ENCODE results near the gene KRTAP12-2. TPM values are rescaled to one million over a fixed set of nuclear protein-coding genes. Genes with fewer than 3 reads are reported as not detected.
A peak's percentile ranks its signal among the peaks of the same experiment; 100 is the strongest.
"Not testable (repeated sequence)": the region's sequence is repeated elsewhere in the genome, so short reads cannot be mapped to it uniquely, and the experiment has no call there.

The KRTAP12-2 gene
- total and polyA plus RNA-seq, 10 donors: not detected

DNA sequence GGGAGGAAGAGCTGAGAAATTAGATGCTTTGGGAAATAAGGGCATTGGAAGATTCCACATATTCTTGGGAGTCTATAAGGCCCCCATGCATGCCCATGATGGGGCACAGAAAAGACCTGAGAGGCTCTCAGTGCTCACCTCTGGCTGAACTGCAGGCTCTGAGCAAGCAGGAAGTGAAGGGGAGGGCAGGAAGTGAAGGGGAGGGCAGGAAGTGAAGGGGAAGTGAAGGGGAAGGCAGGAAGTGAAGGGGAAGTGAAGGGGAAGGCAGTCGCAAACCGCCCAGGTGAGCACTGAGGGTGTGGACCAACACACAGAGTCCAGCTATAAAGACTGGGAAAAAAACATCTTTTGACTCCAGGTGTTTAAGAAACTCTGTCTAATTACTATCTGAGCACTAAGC is 36.3 kb downstream of the KRTAP12-2 start:
- intact Hi-C loops (cut with DNase I; ENCODE audit: low total_unique reads): no loop called here
- no peak overlapping the region for H3K4me3 ChIP-seq
- H3K27me3 ChIP-seq (replicated peaks in 1 of 7): peaks cover 0 to 36% (median 0%) of the 10 kb centered on the region in 7 donors
- peaks cover 6 to 51% (median 34%) of the 10 kb centered on the region in 8 donors for H3K9me3 ChIP-seq
- peak overlapping the region in 2 of 8 donors; percentile 28 to 30 for H3K27ac ChIP-seq
- peaks cover 0 to 17% (median 4%) of the 10 kb centered on the region in 6 donors for H3K4me1 ChIP-seq
- TF ChIP-seq POLR2AphosphoS5 (IDR thresholded peaks at IDR 0.05): no peak
- TF ChIP-seq, protein P1, sequence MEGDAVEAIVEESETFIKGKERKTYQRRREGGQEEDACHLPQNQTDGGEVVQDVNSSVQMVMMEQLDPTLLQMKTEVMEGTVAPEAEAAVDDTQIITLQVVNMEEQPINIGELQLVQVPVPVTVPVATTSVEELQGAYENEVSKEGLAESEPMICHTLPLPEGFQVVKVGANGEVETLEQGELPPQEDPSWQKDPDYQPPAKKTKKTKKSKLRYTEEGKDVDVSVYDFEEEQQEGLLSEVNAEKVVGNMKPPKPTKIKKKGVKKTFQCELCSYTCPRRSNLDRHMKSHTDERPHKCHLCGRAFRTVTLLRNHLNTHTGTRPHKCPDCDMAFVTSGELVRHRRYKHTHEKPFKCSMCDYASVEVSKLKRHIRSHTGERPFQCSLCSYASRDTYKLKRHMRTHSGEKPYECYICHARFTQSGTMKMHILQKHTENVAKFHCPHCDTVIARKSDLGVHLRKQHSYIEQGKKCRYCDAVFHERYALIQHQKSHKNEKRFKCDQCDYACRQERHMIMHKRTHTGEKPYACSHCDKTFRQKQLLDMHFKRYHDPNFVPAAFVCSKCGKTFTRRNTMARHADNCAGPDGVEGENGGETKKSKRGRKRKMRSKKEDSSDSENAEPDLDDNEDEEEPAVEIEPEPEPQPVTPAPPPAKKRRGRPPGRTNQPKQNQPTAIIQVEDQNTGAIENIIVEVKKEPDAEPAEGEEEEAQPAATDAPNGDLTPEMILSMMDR (IDR thresholded peaks at IDR 0.05 in 8 of 11, conservative IDR thresholded peaks at IDR 0.05 in 3 of 11): no peak
- no peak for TF ChIP-seq POLR2A (IDR thresholded peaks at IDR 0.05)
- 44 to 72% (median 57%) methylated on average over 2 of the region's 2 CpGs for WGBS, 5 donors
- no peak for DNase-seq
- no peaks in the 10 kb centered on the region for H3K36me3 ChIP-seq

DNA sequence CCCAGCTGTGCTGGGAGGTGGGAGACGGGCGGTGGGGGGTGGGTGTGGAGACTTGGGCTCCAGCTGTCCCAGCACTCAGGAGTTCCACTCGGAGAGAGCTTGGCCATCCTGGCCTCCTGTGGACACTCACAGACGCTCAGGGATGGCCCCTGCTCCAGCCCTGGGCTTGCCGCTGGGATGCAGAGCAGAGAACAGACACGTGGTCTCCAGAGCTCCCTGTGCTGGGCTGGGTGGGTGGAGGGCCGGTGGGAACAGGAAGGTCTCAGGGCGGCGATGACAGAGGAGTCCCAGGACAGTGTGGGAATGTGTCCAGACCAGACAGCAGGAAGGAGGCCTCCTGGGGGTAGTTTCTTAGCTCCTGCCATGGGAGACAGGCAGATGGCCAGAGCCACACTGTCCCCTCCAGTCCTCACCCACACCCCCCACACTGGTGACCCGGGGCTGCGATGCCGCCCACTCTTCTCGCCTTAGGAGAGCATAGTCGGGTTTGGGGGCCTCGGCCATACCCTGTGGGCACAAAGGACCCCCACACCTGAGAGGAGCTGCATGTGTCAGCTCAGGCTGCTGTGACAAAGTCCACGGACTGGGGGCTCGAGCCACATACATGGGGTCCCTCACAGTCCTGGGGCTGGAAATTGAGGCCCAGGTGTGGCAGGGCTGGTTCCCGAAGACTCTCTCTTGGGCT is 37.9 kb downstream of the KRTAP12-2 start:
- Histone ChIP-seq H3K36me3 (no peaks in the 10 kb centered on the region), H3K27me3 (replicated peaks in 1 of 7) (peaks cover 0 to 31% (median 0%) of the 10 kb centered on the region in 7 donors), H3K4me1 (peaks cover 0 to 17% (median 4%) of the 10 kb centered on the region in 6 donors), H3K27ac (no peak overlapping the region), H3K4me3 (no peak overlapping the region), H3K9me3 (peaks cover 6 to 64% (median 49%) of the 10 kb centered on the region in 8 donors)
- no peak for DNase-seq
- 76 to 89% (median 85%) methylated on average over 14 to 18 of the region's 18 CpGs for WGBS, 5 donors
- intact Hi-C loops (cut with DNase I; ENCODE audit: low total_unique reads): no loop called here
- TF ChIP-seq POLR2A (IDR thresholded peaks at IDR 0.05) (no peak), POLR2AphosphoS5 (IDR thresholded peaks at IDR 0.05) (no peak)

DNA sequence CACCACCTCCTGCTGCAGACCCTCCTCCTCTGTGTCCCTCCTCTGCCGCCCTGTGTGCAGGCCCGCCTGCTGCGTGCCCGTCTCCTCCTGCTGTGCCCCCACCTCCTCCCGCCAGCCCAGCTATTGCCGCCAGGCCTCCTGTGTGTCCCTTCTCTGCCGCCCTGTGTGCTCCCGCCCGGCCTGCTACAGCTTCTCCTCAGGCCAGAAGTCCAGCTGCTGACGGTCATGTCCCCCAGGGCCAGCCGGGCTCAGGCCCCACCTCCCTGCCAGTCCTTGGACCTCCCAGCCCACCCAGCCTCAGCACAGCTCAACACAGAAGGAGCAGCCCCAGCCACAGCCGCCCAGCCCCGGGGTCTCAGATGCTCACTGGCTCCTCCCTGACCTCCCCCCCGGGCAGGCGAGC is 38.9 kb downstream of the KRTAP12-2 start:
- H3K4me3 ChIP-seq; H3K27ac ChIP-seq; intact Hi-C loops (cut with DNase I; ENCODE audit: low total_unique reads); DNase-seq; H3K36me3 ChIP-seq: not testable (repeated sequence)
- H3K4me1 ChIP-seq: peaks cover 0 to 17% (median 4%) of the 10 kb centered on the region in 6 donors
- H3K9me3 ChIP-seq: peaks cover 10 to 64% (median 53%) of the 10 kb centered on the region in 8 donors
- peaks cover 0 to 31% (median 0%) of the 10 kb centered on the region in 7 donors for H3K27me3 ChIP-seq (replicated peaks in 1 of 7)
- WGBS, 5 donors: 64 to 78% (median 67%) methylated on average over 10 to 15 of the region's 15 CpGs

DNA sequence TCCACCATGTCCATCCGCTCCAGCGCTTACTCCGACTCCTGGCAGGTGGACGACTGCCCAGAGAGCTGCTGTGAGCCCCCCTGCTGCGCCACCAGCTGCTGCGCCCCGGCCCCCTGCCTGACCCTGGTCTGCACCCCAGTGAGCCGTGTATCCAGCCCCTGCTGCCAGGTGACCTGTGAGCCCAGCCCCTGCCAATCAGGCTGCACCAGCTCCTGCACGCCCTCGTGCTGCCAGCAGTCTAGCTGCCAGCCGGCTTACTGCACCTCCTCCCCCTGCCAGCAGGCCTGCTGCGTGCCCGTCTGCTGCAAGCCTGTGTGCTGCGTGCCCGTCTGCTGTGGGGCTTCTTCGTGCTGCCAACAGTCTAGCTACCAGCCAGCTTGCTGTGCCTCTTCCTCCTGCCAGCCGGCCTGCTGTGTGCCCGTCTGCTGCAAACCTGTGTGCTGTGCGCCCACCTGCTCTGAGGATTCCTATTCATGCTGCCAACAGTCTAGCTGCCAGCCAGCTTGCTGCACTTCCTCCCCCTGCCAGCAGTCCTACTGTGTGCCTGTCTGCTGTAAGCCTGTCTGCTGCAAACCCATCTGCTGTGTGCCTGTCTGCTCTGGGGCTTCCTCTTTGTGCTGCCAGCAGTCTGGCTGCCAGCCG is 39.4 kb downstream of the KRTAP12-2 start:
- H3K27me3 ChIP-seq (replicated peaks in 1 of 7): peaks cover 0 to 31% (median 0%) of the 10 kb centered on the region in 7 donors
- H3K36me3 ChIP-seq; H3K27ac ChIP-seq; H3K4me3 ChIP-seq; intact Hi-C loops (cut with DNase I; ENCODE audit: low total_unique reads): not testable (repeated sequence)
- H3K9me3 ChIP-seq: peaks cover 8 to 64% (median 53%) of the 10 kb centered on the region in 8 donors
- peak; percentile 46 for DNase-seq
- 80 to 88% (median 83%) methylated on average over 13 to 20 of the region's 20 CpGs for WGBS, 5 donors
- peaks cover 0 to 17% (median 4%) of the 10 kb centered on the region in 6 donors for H3K4me1 ChIP-seq

DNA sequence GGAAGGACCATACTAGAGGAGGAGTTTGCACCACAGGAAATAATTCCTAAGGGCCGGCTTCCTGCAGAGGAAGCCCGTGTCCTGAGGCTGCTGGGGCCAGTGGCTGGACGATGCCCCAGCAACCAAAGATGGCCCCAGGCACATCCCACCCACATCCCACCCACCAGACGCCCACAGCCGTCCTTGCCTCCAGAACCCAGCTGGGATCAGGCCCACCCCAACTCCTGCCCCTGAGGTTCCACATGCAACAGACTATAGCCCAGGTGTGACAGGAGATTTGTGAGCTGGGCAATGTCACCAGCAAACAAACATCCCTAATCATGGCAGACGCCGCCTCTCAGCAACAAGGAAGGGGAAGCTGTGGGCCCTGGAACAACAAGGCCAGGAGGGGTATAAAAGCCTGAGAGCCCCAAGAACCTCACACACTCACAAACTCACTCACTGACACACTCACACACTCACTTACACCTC is 40.0 kb downstream of the KRTAP12-2 start, which contains the start of gene KRTAP10-9:
TSS of gene KRTAP10-9 (plus strand) at position 421 of the 471 bp plus-strand sequence. CDS start 79 bp downstream, outside the sequence.
- Histone ChIP-seq H3K27ac (no peak within 1 kb of the TSS), H3K9me3 (peaks cover 5 to 64% (median 52%) of the 10 kb centered on the region in 8 donors), H3K4me1 (peaks cover 0 to 17% (median 4%) of the 10 kb centered on the region in 6 donors), H3K36me3 (no peaks in the 10 kb centered on the region), H3K4me3 (no peak within 1 kb of the TSS), H3K27me3 (replicated peaks in 1 of 7) (peaks cover 0 to 31% (median 0%) of the 10 kb centered on the region in 7 donors)
- WGBS, 5 donors: 48 to 55% (median 49%) methylated on average over 5 to 7 of the region's 7 CpGs
- no peak for TF ChIP-seq POLR2A (IDR thresholded peaks at IDR 0.05)
- TF ChIP-seq, protein P1 (IDR thresholded peaks at IDR 0.05 in 8 of 11, conservative IDR thresholded peaks at IDR 0.05 in 3 of 11): no peak
- TF ChIP-seq POLR2AphosphoS5 (IDR thresholded peaks at IDR 0.05): no peak
- intact Hi-C loops (cut with DNase I; ENCODE audit: low total_unique reads): no loop called here
- DNase-seq: peak; percentile 35
